Spleen (tissue), 11 donors: Measurements from ENCODE around the gene TMEM54. TPM values are rescaled to one million over a fixed set of nuclear protein-coding genes. Genes with fewer than 3 reads are reported as not detected.

Source experiments
- DNase-seq: peaks from one replicate; pipeline ENCODE4 v3.0.0-alpha.2; 2020
- H3K27ac ChIP-seq, 8 donors: fragments of 200-600 bp; sonication (generic) in 7 of 8; 1 replicate in 4 of 8; 2 replicates in 4 of 8; pipeline versions ENCODE4 v1.5.0 to v1.8.0; 2016 to 2021; ENCODE audit warnings: inconsistent platforms in 4 of 8, mild to moderate bottlenecking in 4 of 8, moderate library complexity in 1 of 8
- H3K27me3 ChIP-seq, 7 donors: fragments of 200-600 bp; sonication (generic) in 6 of 7; replicated peaks in 1 of 7; 1 replicate in 4 of 7; 2 replicates in 3 of 7; pipeline versions ENCODE4 v1.5.0 to v1.8.0; 2016 to 2021; ENCODE audit warnings: inconsistent platforms in 3 of 7, mild to moderate bottlenecking in 1 of 7
- H3K36me3 ChIP-seq, 6 donors: fragments of 200-600 bp; sonication (generic) in 5 of 6; 1 replicate in 4 of 6; 2 replicates in 2 of 6; pipeline versions ENCODE4 v1.5.0 to v1.8.0; 2016 to 2021; ENCODE audit warnings: inconsistent platforms in 2 of 6
- H3K4me1 ChIP-seq, 6 donors: fragments of 200-600 bp; sonication (generic) in 5 of 6; 1 replicate in 3 of 6; 2 replicates in 3 of 6; pipeline versions ENCODE4 v1.5.0 to v1.8.0; 2016 to 2021; ENCODE audit warnings: inconsistent platforms in 3 of 6
- H3K4me3 ChIP-seq, 8 donors: fragments of 200-600 bp; sonication (generic) in 7 of 8; 1 replicate in 4 of 8; 2 replicates in 4 of 8; pipeline versions ENCODE4 v1.5.0 to v1.8.0; 2016 to 2021; ENCODE audit warnings: inconsistent platforms in 4 of 8, mild to moderate bottlenecking in 4 of 8, moderate library complexity in 2 of 8
- H3K9me3 ChIP-seq, 8 donors: fragments of 200-600 bp; sonication (generic) in 7 of 8; 1 replicate in 4 of 8; 2 replicates in 4 of 8; pipeline versions ENCODE4 v1.5.0 to v1.8.0; 2016 to 2021; ENCODE audit warnings: inconsistent platforms in 4 of 8
- CTCF ChIP-seq, 11 experiments: fragments of 200-600 bp in 7 of 11; fragments of 450-650 bp in 4 of 11; sonication (generic) in 4 of 11; IDR thresholded peaks in 8 of 11; conservative IDR thresholded peaks in 3 of 11; 1 replicate in 7 of 11; 2 replicates in 4 of 11; pipeline versions ENCODE4 v1.4.0 to v1.8.0; 2016 to 2021; ENCODE audit warnings: antibody characterized with exemption in 11 of 11, inconsistent platforms in 4 of 11, mild to moderate bottlenecking in 1 of 11
- POLR2A ChIP-seq, 3 donors: fragments of 450-650 bp; IDR thresholded peaks; one replicate each; pipeline ENCODE4 v1.5.1; 2017; ENCODE audit warnings: antibody characterized with exemption in 3 of 3, mild to moderate bottlenecking in 1 of 3
- POLR2AphosphoS5 ChIP-seq, 3 donors: sonication (generic); formaldehyde crosslinking; IDR thresholded peaks; one replicate each; pipeline ENCODE4 v1.5.1; 2017; ENCODE audit warnings: antibody characterized with exemption in 3 of 3
- WGBS, 5 donors: extraction: QIAGEN DNeasy Blood & Tissue Kit in 3 of 5; methylation state at CpG; one replicate each; pipeline versions ENCODE4 v1.1.5 to v1.1.7; 2013 to 2018; 5-methylcytosine and 5-hydroxymethylcytosine counted together
- intact Hi-C: fragments of 100-400 bp; cut with DNase I; formaldehyde crosslinking; loops from one replicate; pipeline ENCODE4 v1.15.0; 2023; ENCODE audit warnings: low total_unique reads
- polyA plus RNA-seq, 3 donors: library from polyadenylated mRNA; stranded (reverse); fragments of 200-250 nt; gene quantifications; one replicate each; pipeline ENCODE4 v1.2.1, GENCODE V29; 2013
- total RNA-seq, 7 donors: library from RNA; depleted of rRNA in 3 of 7; stranded (reverse); fragments of >200 nt in 3 of 7; fragmentation: NEBNext Ultra II Directional in 4 of 7; extraction: Animal tissue kit (Norgen Biotek cat#: 25700) in 4 of 7; gene quantifications; one replicate each; pipeline versions ENCODE4 v1.1.0 to v1.2.1, GENCODE V29; 2016 to 2021
- donor health status: healthy with polysubstance abuse.
- donor health status: DM: no; HTN: no; CAD: no; lungs with moderate emphysema.
- donor health status: DM: no; HTN: no; CAD: no.
- donor health status: Bipolar disorder and iron deficiency.
- donor health status: healthy.
- donor health status: DM: no; HTN: no; CAD: no.
- donor health status: DM: yes; HTN: yes; CAD: no.

Gene TMEM54
- total and polyA plus RNA-seq, 10 donors = 4.3 to 24.6 (median 11.5) TPM

- Histone ChIP-seq H3K36me3 (peaks cover 0 to 6% (median 0%) of the 10 kb centered on the region in 6 donors), H3K4me1 (peaks cover 5 to 31% (median 24%) of the 10 kb centered on the region in 6 donors), H3K4me3 (no peak overlapping the region), H3K27me3 (peaks cover 0 to 24% (median 15%) of the 10 kb centered on the region in 7 donors), H3K9me3 (no peaks in the 10 kb centered on the region), H3K27ac (no peak overlapping the region)
- intact Hi-C loops = no loop called here
- DNase-seq = no peak
- 63 to 89% (median 79%) methylated on average over 2 of the region's 2 CpGs for WGBS, 5 donors
- TF ChIP-seq POLR2A (IDR thresholded peaks at IDR 0.05) (no peak), CTCF (IDR thresholded peaks at IDR 0.05 in 8 of 11, conservative IDR thresholded peaks at IDR 0.05 in 3 of 11) (no peak), POLR2AphosphoS5 (IDR thresholded peaks at IDR 0.05) (no peak)
Observed at GRCh38 chr1:32929366-32929765, 28.2 kb upstream of the TMEM54 start.

GRCh38 chr1:32928715-32929114 is 27.5 kb upstream of the TMEM54 start:
- DNase-seq = no peak
- Histone ChIP-seq H3K4me3 (no peak overlapping the region), H3K4me1 (peaks cover 3 to 31% (median 18%) of the 10 kb centered on the region in 6 donors), H3K9me3 (no peaks in the 10 kb centered on the region), H3K36me3 (peaks cover 0 to under 1% (median 0%) of the 10 kb centered on the region in 6 donors), H3K27me3 (peaks cover 0 to 31% (median 20%) of the 10 kb centered on the region in 7 donors), H3K27ac (no peak overlapping the region)
- TF ChIP-seq POLR2AphosphoS5 (IDR thresholded peaks at IDR 0.05) = no peak
- WGBS, 5 donors = 89 to 97% (median 91%) methylated on average over 8 of the region's 8 CpGs
- intact Hi-C loops = no loop called here

GRCh38 chr1:32928285-32928684 is 27.1 kb upstream of the TMEM54 start:
- no peak overlapping the region for H3K27ac ChIP-seq
- intact Hi-C loops = no loop called here
- no peaks in the 10 kb centered on the region for H3K36me3 ChIP-seq
- peaks cover 0 to 26% (median 14%) of the 10 kb centered on the region in 6 donors for H3K4me1 ChIP-seq
- no peak for TF ChIP-seq POLR2A (IDR thresholded peaks at IDR 0.05)
- no peak for TF ChIP-seq CTCF (IDR thresholded peaks at IDR 0.05 in 8 of 11, conservative IDR thresholded peaks at IDR 0.05 in 3 of 11)
- TF ChIP-seq POLR2AphosphoS5 (IDR thresholded peaks at IDR 0.05) = no peak
- WGBS, 5 donors = 89 to 98% (median 95%) methylated on average over 2 of the region's 2 CpGs
- no peak overlapping the region for H3K4me3 ChIP-seq
- DNase-seq = no peak
- H3K9me3 ChIP-seq = no peaks in the 10 kb centered on the region
- peaks cover 0 to 35% (median 20%) of the 10 kb centered on the region in 7 donors for H3K27me3 ChIP-seq

GRCh38 chr1:32927441-32927840 is 26.3 kb upstream of the TMEM54 start:
- Histone ChIP-seq H3K9me3 (no peaks in the 10 kb centered on the region), H3K27ac (no peak overlapping the region), H3K27me3 (peaks cover 0 to 44% (median 20%) of the 10 kb centered on the region in 7 donors), H3K4me1 (peaks cover 0 to 25% (median 13%) of the 10 kb centered on the region in 6 donors), H3K36me3 (no peaks in the 10 kb centered on the region), H3K4me3 (no peak overlapping the region)
- no peak for DNase-seq
- TF ChIP-seq POLR2A (IDR thresholded peaks at IDR 0.05) = no peak
- TF ChIP-seq CTCF (IDR thresholded peaks at IDR 0.05 in 8 of 11, conservative IDR thresholded peaks at IDR 0.05 in 3 of 11) = no peak
- TF ChIP-seq POLR2AphosphoS5 (IDR thresholded peaks at IDR 0.05) = no peak
- intact Hi-C loops = no loop called here
- 77 to 92% (median 90%) methylated on average over 2 of the region's 2 CpGs for WGBS, 5 donors

- Histone ChIP-seq H3K27me3 (peaks cover 0 to 53% (median 20%) of the 10 kb centered on the region in 7 donors), H3K9me3 (no peaks in the 10 kb centered on the region), H3K4me3 (no peak overlapping the region), H3K4me1 (peaks cover 0 to 25% (median 13%) of the 10 kb centered on the region in 6 donors), H3K36me3 (no peaks in the 10 kb centered on the region), H3K27ac (no peak overlapping the region)
- 83 to 89% (median 88%) methylated on average over 6 of the region's 6 CpGs for WGBS, 5 donors
- TF ChIP-seq POLR2AphosphoS5 (IDR thresholded peaks at IDR 0.05) = no peak
- no peak for TF ChIP-seq POLR2A (IDR thresholded peaks at IDR 0.05)
- TF ChIP-seq CTCF (IDR thresholded peaks at IDR 0.05 in 8 of 11, conservative IDR thresholded peaks at IDR 0.05 in 3 of 11) = no peak
- intact Hi-C loops = no loop called here
- DNase-seq = no peak
Observed at GRCh38 chr1:32926562-32926961, 25.4 kb upstream of the TMEM54 start.
